HG03159 (cell line): ENCODE data around the gene SLX4IP.

Experiments
- ATAC-seq: cut with Tn5 transposase; IDR thresholded peaks from one replicate; pipeline ENCODE4 v1.9.1; 2021; ENCODE audit warnings: mild to moderate bottlenecking, moderate library complexity; ENCODE audit not compliant: unreplicated experiment

SLX4IP gene

DNA sequence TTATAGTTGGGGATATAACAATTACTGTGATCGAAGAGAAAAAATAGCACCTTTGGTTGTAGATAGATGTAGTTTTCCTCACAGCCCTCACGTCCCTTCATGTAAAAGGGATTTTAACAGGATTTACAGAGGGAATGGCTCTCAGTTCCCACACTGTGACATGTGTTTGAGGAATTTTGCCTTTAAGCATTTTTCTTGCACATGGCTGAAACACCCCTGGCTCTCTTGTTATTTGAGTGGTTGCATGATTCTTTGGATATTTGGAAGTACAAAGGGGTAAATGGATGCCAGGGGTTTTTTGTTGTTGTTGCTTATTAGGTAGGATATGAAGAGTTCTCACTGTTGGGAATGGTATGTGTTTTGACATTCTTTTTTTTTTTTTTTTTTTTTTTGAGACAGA is 190.5 kb downstream of the SLX4IP start:
- no peak for ATAC-seq

DNA sequence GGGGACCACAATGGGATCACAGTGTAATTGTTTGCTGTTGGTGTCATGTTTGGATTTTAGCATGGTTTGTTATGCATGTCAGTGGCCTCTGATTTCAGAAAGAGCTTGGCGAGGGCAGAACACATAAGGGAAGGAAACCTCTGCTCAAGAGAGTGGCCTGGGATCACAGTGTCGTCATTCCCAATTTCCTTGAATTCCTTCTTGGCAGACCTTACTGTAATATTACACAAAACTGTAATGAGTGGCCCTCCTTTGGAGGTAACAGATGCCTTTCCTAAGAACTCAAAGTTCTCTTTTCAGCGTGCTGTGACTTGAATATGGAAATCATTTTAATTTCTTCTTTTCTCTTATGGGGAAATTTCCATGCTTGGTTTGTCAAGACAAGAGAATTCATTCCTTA is 191.8 kb downstream of the SLX4IP start:
- no peak for ATAC-seq

DNA sequence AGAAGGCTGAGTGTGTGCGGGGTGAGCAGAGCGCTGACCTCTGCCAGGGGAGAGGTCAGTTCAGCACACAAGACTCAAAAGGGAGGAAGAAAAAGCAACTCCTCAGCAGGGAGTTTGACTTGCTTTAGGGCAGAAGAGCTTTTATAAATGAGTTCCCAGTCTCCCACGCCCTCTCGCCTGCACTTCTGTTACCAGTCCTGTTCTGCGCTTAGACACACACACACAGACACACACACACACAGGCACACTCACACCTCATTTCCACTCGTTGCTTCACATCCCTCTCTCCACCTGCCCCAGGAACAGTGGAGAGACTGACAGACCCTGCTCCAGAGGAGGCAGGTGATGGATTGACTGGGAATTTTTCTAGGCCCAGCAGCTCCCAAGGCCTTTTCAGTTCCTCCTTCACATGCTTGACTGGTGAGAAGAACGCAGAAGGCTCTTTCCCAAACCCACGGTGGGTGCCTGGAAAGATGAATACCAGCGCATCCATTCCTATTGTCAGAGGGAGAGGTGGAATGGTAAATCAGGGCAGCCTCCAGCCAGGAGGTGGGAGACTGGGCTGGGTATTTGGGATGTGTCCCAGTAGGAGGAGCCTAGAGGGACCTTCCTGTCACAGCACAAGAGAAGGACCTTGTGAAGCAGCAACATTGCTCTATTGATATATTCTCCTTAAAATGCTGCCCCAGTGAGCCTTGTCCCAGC is 195.0 kb downstream of the SLX4IP start:
- no peak for ATAC-seq

DNA sequence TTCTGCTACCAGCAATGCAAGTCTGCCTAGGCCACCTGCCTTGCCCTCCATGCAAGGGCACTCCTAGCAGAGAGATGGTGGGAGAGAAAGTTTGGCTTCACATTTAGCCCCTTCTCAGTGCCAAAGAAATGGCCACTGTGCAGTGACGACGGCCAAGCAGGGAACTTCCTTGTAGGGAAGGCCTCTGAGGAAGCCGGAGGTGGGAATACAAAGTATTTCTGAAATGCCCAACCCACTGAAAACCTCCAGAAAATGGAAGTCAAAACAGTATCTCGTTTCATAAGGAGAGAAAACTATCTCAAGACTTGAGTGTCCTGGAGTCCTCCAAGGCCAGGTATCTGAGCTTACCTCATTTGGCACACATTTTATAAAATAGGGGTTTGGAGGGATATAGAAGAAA is 196.0 kb downstream of the SLX4IP start:
- ATAC-seq, result no peak

DNA sequence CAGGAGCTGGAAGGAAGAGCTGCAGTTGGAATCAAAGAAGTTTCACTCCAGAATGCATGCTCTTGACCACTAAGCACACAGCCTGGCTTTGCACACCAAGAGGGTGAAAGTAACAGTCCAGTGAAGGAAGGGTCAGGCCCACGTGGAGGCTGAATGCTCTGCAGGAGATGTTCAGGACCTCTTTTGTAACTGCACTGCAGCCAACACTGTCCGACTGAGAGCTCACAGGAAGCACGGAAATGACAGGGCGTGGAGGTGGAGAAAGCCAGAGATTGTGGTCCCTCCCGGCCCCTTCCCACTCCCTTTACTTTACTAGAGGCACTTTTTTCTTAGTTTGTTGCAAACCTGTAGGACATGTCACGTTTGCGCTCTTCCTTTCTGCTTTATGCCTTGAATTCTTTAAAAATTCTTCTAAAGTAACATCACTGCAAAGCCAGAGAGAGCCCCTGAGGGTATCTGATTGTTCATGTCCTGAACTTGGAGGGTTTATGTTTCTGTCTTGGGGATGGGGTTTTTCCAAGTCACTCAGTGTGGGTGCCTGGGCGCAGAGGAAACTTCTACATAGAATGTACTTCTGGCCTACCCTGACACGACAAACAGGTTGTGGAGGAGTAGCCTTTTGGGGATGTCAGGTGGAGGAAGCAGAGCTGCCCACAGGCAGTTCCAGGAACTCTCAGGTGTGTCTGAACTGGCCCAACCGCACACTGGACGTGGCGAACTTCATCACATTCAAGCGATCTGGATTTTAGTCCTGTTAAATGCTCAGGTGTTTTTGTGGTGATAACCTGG is 197.8 kb downstream of the SLX4IP start:
- ATAC-seq, result no peak

DNA sequence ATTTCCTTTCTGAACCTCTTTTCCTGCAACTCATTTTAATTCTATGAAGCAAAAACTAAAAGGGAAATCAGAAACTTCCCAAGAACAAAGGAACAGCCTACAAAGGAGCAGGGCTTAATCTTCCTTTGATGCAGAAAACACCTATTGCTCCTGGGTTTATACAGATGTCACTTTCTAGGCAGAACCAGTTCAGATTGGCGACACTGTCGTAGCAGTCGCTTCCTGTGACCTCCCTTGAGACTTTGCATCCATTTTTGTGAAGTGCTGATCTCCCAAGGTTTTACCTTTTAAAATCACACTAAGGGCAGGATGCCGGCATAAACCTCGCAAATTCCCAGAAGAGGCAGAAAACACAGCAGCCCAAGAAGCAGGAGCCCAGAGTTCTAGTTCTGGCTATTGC is 198.6 kb downstream of the SLX4IP start:
- no peak for ATAC-seq

DNA sequence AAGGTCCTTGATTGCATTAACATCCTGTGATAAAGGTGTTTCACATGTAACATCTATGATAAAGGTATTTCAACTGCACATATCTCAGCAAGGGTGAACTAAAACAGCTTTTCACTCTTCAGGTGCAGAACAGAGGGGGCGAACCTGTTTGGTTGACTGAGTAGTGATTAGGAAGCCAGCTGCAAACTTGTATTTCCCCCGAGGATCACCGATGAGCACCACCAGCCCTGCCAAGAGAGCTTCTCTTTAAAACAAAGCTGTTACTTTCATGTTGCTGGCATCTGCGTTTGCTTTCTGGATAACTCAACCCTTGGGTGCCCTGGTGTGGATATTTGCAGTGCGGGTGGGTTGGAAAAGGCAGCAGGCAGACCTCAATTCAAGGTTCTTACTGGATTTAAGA is 199.1 kb downstream of the SLX4IP start:
- ATAC-seq, result no peak

DNA sequence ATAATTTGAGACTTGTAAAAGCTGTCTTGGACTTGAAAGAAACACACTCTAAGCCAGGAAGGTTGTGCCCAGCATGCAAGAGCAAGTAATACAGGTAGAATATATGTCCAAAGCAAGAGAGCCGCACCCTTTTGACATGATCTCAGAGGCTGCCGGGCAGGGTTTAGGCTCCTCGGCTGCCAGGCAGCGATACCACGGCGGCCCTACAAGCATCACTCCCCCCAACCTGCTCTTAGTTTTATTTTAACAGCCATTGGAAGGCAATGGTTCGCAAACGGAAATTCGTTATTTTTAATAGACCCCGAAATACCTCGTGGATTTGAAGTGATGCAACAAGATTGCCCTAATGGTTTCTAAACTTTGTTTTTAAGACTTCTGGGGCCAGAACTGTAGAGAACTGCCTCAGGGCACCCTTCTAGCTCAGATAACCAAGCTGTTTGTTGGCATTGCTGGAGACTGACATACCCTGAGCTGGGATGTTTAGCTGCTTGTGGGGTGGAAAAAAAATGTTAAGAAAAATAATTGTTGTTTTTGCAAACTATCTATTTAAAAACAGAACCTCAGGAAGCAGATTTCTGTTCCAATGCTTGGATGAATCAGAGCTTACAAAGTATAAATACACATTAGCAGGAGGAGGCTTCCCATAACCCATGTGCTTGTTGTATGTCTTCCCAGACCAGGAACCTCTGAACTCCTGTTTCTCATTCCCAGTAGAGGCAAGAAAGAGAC is 199.7 kb downstream of the SLX4IP start:
- ATAC-seq, result no peak

DNA sequence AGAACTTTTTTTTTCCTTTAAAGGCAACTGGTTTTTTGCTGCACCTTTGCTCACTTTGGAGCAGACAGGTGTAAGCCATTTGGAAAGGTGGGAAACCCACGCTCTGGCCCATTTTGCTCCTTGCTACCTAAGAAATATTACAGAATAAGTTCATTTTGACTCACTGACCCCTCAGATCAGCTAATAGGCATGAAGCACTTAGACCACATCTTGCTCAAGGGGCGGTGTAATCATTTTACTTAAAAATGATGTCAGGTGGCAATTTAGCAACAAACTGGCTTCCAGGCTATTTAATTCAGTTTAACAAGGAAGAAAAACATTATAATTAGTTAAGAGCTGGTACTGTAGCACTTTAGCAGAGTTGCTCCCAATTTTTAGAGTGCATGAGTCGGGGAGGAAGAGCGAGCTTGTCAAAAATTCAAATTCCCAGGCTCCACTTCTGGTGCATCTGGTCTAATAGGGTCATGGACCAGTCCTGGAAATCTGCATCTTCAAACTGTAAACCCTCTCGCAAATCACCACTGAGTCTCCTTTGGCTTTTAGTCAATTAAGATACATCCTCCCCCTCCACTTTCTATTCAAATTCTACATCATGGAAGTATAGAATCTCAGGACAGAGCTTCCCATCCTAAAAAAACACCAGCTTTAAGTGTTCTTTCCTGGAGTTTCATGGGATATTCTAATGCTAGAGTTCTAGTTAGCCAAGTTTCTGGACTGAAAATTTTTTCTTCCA is 200.5 kb downstream of the SLX4IP start:
- no peak for ATAC-seq

DNA sequence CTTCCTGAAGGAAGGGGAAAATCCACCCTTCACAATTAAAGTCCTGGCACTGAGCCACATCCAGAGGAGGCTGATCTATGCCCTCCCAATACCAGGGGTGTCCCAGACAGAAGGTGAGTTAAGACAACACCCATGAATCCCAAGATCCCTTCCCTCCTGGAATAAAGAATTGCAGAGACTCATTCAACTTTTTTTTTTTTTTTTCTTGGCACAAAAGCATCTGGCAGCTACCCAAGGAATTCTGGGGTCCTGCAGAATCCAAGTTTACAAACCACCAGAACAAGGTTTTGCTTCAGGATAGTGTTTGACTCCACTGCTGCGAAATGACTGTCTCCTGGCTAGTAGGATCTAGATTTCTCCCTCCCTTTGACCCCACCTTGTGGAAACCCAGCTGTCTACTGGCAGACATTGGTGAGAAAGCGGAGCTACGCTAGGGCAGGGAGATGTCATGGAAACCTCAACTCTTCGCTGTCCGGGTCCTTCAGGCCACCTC is 201.3 kb downstream of the SLX4IP start:
- ATAC-seq, result no peak

DNA sequence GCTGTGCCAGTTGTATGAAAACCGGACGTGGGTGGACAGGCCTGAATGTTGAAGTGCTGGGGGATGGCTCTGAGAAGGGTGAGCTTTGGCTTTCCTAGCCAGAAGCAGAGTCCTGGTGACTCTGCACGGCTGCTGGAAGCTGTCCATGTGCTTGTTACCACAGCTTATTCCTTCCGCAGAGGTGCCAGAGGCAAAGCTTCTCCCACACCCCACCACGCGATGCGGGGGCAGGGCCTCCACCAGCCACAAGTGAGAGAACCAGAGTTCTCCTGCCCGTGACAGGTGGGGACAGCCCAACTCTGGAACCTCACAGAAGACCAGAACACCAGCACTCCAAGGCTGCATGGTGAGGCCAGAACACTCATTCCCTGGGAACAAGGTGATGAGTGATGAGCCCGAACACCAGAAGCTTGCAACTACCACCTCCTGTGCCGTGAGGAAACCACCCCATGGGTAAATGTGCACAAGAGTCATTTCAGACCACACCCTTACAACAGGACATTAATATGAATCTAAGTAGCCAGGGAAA is 202.0 kb downstream of the SLX4IP start:
- ATAC-seq, result no peak

DNA sequence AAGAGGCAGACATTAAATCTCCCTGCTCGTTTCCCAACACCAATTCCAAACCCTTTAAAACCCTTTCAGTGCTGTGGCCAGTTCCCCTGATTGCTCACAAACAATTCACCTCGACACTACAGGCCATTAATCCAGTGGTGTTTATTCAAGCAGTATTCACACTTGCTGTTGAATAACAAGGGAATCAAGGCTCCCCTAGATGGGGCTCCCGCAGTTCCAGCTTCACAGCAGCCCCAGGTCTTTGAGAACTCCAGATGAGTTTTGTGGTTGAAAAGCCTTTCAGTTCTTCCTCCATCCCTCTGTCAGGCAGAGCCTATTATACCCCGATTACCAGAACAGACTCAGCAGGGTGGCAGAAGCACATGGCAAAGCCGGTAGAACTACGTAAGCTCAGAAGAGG is 202.5 kb downstream of the SLX4IP start:
- no peak for ATAC-seq

DNA sequence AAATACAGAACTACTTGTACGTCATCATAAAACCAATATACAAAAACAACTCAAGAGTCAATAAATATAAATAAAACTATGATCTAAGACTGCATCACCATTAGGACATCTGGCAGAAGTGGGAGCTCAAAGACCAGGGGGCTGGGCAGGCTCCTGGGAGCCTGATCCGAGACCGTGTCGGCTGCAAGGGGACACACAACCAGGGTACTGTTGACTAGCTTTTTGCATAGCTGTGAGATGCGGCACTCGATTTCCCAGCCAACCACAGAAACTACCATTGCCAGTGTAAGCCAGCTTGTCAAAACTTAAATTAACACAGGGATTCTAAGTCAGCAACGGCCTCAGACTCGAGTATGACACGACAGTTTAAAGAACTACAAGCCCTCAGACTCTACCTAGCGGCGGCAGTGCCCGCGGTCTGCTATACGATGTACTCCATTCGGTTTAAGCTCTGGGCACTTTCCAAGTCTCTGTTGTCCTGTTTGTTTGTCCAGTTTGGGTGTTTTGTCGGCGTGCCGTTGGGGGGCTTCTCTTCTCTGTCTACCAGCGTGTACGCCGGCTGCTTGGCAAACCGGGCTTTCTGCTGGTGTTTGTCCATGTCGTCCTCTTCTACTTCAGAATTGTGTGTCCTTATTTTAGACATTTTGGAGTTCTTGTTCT is 204.1 kb downstream of the SLX4IP start:
- no peak for ATAC-seq

DNA sequence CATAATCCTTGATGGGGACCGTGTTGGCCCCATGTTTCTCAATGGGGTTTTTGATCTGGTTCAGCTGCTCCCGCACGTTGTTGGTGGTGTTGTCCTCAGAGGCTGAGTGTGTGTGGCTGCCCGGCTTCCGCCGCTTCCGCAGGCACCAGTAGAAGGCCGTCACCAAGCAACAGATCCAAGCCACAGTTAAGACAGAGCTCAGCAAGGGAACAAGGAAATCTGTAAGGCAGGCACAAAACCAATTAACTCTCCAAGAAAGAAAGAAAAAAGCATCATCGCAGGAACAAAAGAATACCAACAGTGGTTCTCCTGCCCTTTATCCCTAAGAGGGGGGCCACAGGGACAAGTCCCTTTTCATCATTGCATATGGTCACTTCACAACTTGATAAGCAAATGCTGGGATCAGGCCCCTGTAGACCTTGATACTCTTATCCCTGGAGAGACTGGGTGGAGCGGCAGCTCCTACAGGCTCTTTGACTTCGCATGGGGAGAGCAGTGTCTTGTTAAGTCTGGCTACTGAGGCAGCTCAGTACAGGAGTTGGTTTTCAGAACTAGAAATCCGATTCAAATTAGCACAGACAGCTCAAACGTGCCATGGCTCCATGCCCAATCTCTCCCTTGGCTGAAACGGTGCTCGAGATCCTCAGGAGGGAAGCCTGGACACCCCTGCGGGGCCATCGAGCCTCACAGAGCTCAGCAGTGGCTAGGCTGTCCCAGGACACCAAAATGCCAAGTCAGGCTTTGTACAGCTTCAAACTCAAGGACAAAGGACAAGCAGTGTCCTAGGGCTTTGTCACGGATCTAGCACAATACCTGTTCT is 204.8 kb downstream of the SLX4IP start:
- no peak for ATAC-seq

DNA sequence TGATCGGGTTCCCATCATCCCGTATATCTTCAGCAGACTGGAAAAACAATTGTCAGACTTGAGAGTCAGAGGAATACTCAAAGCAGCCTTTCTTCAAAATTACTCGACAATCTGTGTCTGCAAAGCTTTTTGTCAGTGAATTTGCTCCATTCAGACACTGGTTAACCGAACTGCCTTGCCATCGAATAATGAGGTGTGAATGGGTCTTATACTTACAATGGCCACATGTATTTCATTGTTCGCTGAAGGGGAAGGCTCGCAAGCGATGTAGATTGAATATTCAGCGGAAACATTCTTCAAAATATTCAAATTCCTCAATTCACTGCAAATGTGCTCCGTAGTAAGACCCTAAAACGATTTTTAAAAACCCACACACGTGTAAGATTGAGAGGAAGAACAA is 205.8 kb downstream of the SLX4IP start:
- no peak for ATAC-seq

DNA sequence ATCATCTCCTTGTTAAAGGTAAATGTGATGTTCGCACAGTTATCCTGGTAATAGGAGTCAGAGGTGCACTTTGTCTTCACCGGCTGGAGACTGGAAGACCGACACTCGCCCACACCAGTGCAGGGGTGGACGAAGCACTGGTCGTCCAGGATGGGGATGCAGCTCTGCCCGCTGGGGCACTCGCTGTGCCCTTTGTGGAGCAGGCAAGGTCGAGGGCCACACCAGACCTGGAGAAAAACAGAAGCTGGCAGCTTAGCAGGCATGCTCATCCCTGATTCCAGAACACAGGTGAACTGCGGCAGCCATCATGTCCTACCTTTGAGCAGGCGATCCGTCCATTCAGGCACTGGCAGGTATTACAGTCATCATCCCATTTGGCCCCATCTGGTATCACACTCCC is 206.4 kb downstream of the SLX4IP start:
- ATAC-seq, result no peak

DNA sequence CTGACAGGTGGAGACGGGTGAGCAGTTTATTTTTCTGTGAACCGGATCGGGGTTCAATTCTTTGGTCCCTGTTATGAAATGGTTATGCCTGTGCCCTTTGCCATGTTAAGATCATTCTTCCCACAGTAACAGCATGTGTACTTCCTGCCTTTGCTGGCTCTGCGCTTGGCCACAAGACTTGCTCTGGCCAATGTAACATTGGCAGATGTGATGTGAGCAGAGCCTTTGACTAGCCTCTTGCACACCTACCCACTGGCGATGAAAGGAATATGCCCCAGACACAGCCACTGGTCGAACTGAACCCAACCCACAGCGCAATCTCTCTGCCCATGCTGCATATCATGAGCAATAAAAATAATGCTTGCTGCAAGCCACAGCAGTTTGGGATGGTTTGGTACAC is 206.8 kb downstream of the SLX4IP start:
- no peak for ATAC-seq

DNA sequence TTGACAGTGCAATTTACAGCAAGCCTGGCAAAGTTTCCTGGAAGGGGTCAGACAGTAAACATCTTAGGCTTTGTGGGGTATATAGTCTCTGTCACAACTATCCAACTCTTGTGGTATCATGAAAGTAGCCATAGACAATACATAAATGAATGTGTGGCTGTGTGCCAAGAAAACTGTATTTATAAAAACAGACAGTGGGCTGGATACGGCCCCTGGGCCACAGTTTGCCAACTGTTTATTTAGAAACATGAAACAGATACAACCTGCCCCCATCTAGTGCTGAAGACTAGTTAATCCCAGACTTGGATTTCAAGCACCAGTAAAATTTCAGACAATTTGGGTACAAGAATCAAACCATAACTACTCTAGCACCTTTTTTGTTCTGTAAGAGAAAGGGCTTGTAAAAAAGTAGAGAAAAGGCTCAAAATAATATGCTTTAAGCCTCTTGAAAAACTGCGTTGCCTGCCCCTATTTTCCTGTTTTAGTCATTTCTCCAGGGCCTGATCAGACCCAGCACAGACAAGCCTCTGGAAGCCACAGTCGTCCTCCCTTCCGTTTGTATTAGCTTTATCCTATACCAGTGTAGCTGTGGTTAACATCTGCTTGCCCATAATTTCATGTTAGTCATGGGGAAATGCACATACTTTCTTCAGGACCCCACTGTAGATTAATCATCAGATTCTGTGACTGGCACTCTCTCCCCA is 207.9 kb downstream of the SLX4IP start:
- no peak for ATAC-seq

DNA sequence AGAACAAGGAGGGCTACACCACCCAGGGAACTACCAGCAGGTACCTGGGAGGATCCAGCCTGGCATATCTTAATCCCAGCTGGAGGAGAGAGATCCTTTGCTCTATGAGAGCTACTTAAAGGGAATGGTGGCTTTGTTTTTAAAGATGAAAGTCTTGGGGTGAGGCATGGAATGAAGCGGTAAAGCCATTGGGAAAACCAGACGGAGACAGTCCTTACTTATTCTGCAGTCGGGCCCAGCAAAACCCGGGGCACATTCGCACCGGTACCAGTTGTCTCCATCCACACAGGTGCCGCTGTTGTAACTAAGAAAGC is 208.4 kb downstream of the SLX4IP start:
- no peak for ATAC-seq
